HepG2 (cell line): ENCODE measurements around the gene DNAI4. TPM values are rescaled to one million over a fixed set of nuclear protein-coding genes. Genes with fewer than 3 reads are reported as not detected.

Experiments used
- BHLHE40 ChIP-seq: IDR thresholded peaks from 2 replicates; pipeline ENCODE4 v1.6.1; 2011; ENCODE audit warnings: low read length, improper control_type of control experiment
- CEBPG ChIP-seq: IDR thresholded peaks from 2 replicates; pipeline ENCODE4 v1.6.1; 2016
- DBP ChIP-seq: sonication (generic); formaldehyde crosslinking; IDR thresholded peaks from 2 replicates; pipeline ENCODE4 v1.4.0; 2020; ENCODE audit warnings: missing genetic modification reagents; ENCODE audit errors: not compliant biosample characterization
- EP300 ChIP-seq, 3 experiments: sonication (generic) in 1 of 3; formaldehyde crosslinking in 1 of 3; IDR thresholded peaks; 2 replicates each; pipeline versions ENCODE4 v1.5.1 to v1.6.1; 2011 to 2020; ENCODE audit warnings: low read depth in 2 of 3, low read length in 2 of 3, borderline replicate concordance in 1 of 3, improper control_type of control experiment in 1 of 3, mild to moderate bottlenecking in 1 of 3, missing genetic modification reagents in 1 of 3, moderate library complexity in 1 of 3
- FOXO4 ChIP-seq: sonication (generic); formaldehyde crosslinking; conservative IDR thresholded peaks from 2 replicates; pipeline ENCODE4 v1.8.1; 2023; ENCODE audit warnings: missing genetic modification reagents
- MED13 ChIP-seq: sonication (generic); formaldehyde crosslinking; IDR thresholded peaks from 2 replicates; pipeline ENCODE4 v1.5.0; 2020; ENCODE audit warnings: missing genetic modification reagents
- NFE2 ChIP-seq: sonication (generic); formaldehyde crosslinking; IDR thresholded peaks from 2 replicates; pipeline ENCODE4 v1.4.0; 2020; ENCODE audit warnings: missing genetic modification reagents
- NFE2L1 ChIP-seq: sonication (generic); formaldehyde crosslinking; IDR thresholded peaks from 2 replicates; pipeline ENCODE4 v1.4.0; 2020; ENCODE audit warnings: missing genetic modification reagents, mild to moderate bottlenecking, borderline replicate concordance
- RERE ChIP-seq: IDR thresholded peaks from 2 replicates; pipeline ENCODE4 v1.6.1; 2016; ENCODE audit warnings: low read depth, missing genetic modification reagents, missing compliant biosample characterization
- REXO4 ChIP-seq: sonication (generic); formaldehyde crosslinking; IDR thresholded peaks from 2 replicates; pipeline ENCODE4 v1.8.0; 2022; ENCODE audit warnings: missing genetic modification reagents, mild to moderate bottlenecking, borderline replicate concordance
- SNAI1 ChIP-seq: sonication (generic); formaldehyde crosslinking; IDR thresholded peaks from 2 replicates; pipeline ENCODE4 v1.5.0; 2020; ENCODE audit warnings: mild to moderate bottlenecking, missing genetic modification reagents, borderline replicate concordance
- TCF7L2 ChIP-seq: IDR thresholded peaks from 2 replicates; pipeline ENCODE4 v1.6.1; 2011; ENCODE audit warnings: mild to moderate bottlenecking, low read depth, low read length, moderate library complexity
- TFDP1 ChIP-seq: IDR thresholded peaks from 2 replicates; pipeline ENCODE4 v1.6.1; 2016; ENCODE audit warnings: missing compliant biosample characterization, missing genetic modification reagents, borderline replicate concordance
- XBP1 ChIP-seq: sonication (generic); formaldehyde crosslinking; IDR thresholded peaks from 2 replicates; pipeline ENCODE4 v1.5.0; 2020; ENCODE audit warnings: missing genetic modification reagents
- ZNF460 ChIP-seq: sonication (generic); formaldehyde crosslinking; IDR thresholded peaks from 2 replicates; pipeline ENCODE4 v1.5.1; 2020; ENCODE audit warnings: missing genetic modification reagents, mild to moderate bottlenecking, borderline replicate concordance
- ZNF607 ChIP-seq: sonication (generic); formaldehyde crosslinking; IDR thresholded peaks from 2 replicates; pipeline ENCODE4 v1.5.1; 2020; ENCODE audit warnings: missing genetic modification reagents, mild to moderate bottlenecking, borderline replicate concordance
- ZNF660 ChIP-seq: sonication (generic); formaldehyde crosslinking; IDR thresholded peaks from 2 replicates; pipeline ENCODE4 v1.5.1; 2020; ENCODE audit warnings: mild to moderate bottlenecking, low read depth, missing genetic modification reagents, borderline replicate concordance
- ZSCAN20 ChIP-seq: sonication (generic); formaldehyde crosslinking; IDR thresholded peaks from 2 replicates; pipeline ENCODE4 v1.4.0; 2020; ENCODE audit warnings: missing genetic modification reagents, mild to moderate bottlenecking, borderline replicate concordance
- ZSCAN25 ChIP-seq: sonication (generic); formaldehyde crosslinking; IDR thresholded peaks from 2 replicates; pipeline ENCODE4 v1.8.0; 2022; ENCODE audit warnings: mild to moderate bottlenecking, missing genetic modification reagents
- polyA plus RNA-seq, 8 experiments: library from polyadenylated mRNA; depleted of rRNA in 3 of 8; stranded (reverse) in 7 of 8; unstranded in 1 of 8; fragments of >200 nt; fragmentation: Illumina TruSeq in 4 of 8; extraction: Trizol in 4 of 8; gene quantifications; 2 replicates each; pipeline versions ENCODE4 v1.2.1 to v1.2.3, GENCODE V29; 2011 to 2016; ENCODE audit warnings: low read depth in 4 of 8, missing spikeins in 1 of 8, mixed read lengths in 1 of 8; ENCODE audit not compliant: insufficient read depth in 1 of 8
- total RNA-seq, 5 experiments: library from RNA; depleted of rRNA; stranded (reverse); fragments of >200 nt; fragmentation: Illumina TruSeq; extraction: Trizol; gene quantifications; 2 replicates each; pipeline ENCODE4 v1.2.3, GENCODE V29; 2016; ENCODE audit warnings: low read depth in 1 of 5

The DNAI4 gene
- total and polyA plus RNA-seq, 2 of the 13 experiments (the other 11 are each of a cell fraction or from before 2014, with no cell fraction given), result 0.04 to 0.08 TPM

GRCh38 chr1:66929999-66930822 lies 5.6 kb upstream of the DNAI4 start (continued):
- no peak for TF ChIP-seq RERE (CRISPR knock-in tag)
- TF ChIP-seq ZNF660 (CRISPR knock-in tag), result no peak
- no peak; the same call in 1 of the 2 replicates for TF ChIP-seq SNAI1 (CRISPR knock-in tag)
- TF ChIP-seq CEBPG (CRISPR knock-in tag), result peak; percentile 74
- no peak for TF ChIP-seq TCF7L2
- no peak for TF ChIP-seq XBP1 (CRISPR knock-in tag)
- 0 out of 2 replicates have a peak, but pooled peaks have one; percentile 16 for TF ChIP-seq ZNF607 (CRISPR knock-in tag)
- peak in 1 of 2 experiments; percentile 24; a peak in 1 of 4 replicates for TF ChIP-seq EP300 (IDR thresholded peaks at IDR 0.05; ENCODE audit: low read depth in 2 of 2, low read length in 2 of 2)
- TF ChIP-seq EP300 (CRISPR knock-in tag; IDR thresholded peaks at IDR 0.05; ENCODE audit: borderline replicate concordance), result no peak
- TF ChIP-seq ZSCAN25 (CRISPR knock-in tag), result no peak
- TF ChIP-seq FOXO4 (CRISPR knock-in tag), result no peak
- TF ChIP-seq REXO4 (CRISPR knock-in tag), result no peak
- TF ChIP-seq TFDP1 (CRISPR knock-in tag), result peak; percentile 48; the same call in 1 of the 2 replicates
- TF ChIP-seq DBP, result no peak
- TF ChIP-seq ZNF460 (CRISPR knock-in tag), result no peak
- no peak for TF ChIP-seq ZSCAN20
- TF ChIP-seq NFE2 (CRISPR knock-in tag), result no peak
- TF ChIP-seq MED13 (CRISPR knock-in tag), result no peak
- no peak for TF ChIP-seq BHLHE40
- TF ChIP-seq NFE2L1 (CRISPR knock-in tag), result no peak
